Body of pancreas (tissue), 4 donors: ENCODE data around the gene MATN1.

Experiments
- CTCF ChIP-seq, 7 experiments: fragments of 450-650 bp in 4 of 7; fragments of 200-600 bp in 3 of 7; sonication (generic) in 3 of 7; IDR thresholded peaks; one replicate each; pipeline ENCODE4 v1.5.1; 2016 to 2019; ENCODE audit warnings: antibody characterized with exemption in 7 of 7
- POLR2A ChIP-seq, 3 donors: fragments of 450-650 bp; IDR thresholded peaks; one replicate each; pipeline ENCODE4 v1.6.1; 2016; ENCODE audit warnings: antibody characterized with exemption in 3 of 3, mild to moderate bottlenecking in 2 of 3

DNA sequence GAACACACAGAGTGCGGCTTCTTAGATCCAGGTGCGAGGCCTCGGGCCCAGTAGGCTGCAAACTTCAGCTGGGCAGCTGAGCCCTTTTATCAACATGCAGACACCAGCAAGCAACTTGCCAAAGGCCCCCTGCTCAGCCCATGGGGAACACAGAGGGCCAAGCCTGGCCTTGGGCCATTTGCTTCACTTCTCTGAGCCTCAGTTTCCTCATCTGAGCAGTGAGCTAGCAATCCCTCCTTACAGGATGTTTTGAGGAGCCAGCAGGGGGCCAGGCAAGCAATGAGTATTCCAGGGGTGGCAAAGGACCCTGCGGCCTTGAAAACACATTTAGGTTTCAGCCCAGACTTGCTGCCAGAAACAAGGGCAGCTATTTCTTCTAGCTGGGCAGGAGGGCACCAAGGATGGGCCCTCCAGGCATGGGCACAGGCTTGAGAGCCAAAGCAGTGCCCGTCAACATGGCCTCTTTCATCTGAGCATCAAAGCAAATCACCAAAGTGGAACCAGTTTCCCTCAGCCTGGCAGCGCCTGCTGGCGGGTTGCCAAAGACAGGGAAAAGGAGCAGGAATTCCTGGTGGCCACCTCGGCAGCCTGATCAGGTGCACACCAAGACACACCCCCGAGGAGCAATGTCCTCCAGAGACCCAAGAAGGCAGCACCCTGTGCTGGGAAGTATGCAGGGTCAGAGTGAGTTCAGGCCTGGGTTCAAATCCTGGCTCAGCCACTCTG is 1.4 kb downstream of the MATN1 start:
- TF ChIP-seq CTCF (IDR thresholded peaks at IDR 0.05), result no peak
- no peak for TF ChIP-seq POLR2A (IDR thresholded peaks at IDR 0.05)
